Choroid plexus epithelial cell (primary cell): ENCODE data around the gene ERC2.

ENCODE experiments used
- DNase-seq: peaks from one replicate; pipeline ENCODE4 v3.0.0-alpha.2; 2010; ENCODE audit warnings: low read depth
- H3K4me3 ChIP-seq: 2 replicates; pipeline ENCODE4 v1.5.1; 2011; ENCODE audit warnings: low read depth, mild to moderate bottlenecking, control low read depth, low read length, moderate library complexity
- CTCF ChIP-seq: conservative IDR thresholded peaks from 2 replicates; pipeline ENCODE4 v1.5.1; 2011; ENCODE audit warnings: low read depth, mild to moderate bottlenecking, control low read depth, inconsistent platforms, low read length, moderate library complexity

ERC2 gene

GRCh38 chr3:55643283-55643682, 825.0 kb downstream of the ERC2 start:
- no peak for TF ChIP-seq CTCF
- H3K4me3 ChIP-seq = no peak overlapping the region
- DNase-seq = no peak

GRCh38 chr3:55641964-55642363, 826.3 kb downstream of the ERC2 start:
- no peak for DNase-seq
- no peak overlapping the region for H3K4me3 ChIP-seq
- no peak for TF ChIP-seq CTCF

- TF ChIP-seq CTCF = no peak
- DNase-seq = no peak
- no peak overlapping the region for H3K4me3 ChIP-seq
These were observed 828.1 kb downstream of the ERC2 start for GRCh38 chr3:55639896-55640765.

- no peak overlapping the region for H3K4me3 ChIP-seq
- DNase-seq = no peak
- TF ChIP-seq CTCF = no peak
These were observed 829.1 kb downstream of the ERC2 start for GRCh38 chr3:55639143-55639542.

GRCh38 chr3:55637906-55638638, 830.2 kb downstream of the ERC2 start:
- no peak for DNase-seq
- no peak overlapping the region for H3K4me3 ChIP-seq
- TF ChIP-seq CTCF = no peak

- no peak overlapping the region for H3K4me3 ChIP-seq
- no peak for TF ChIP-seq CTCF
- no peak for DNase-seq
These were observed 831.7 kb downstream of the ERC2 start for GRCh38 chr3:55636300-55637195.
